Measurements from ENCODE around the gene STAG1.
"Not testable (repeated sequence)": the region's sequence is repeated elsewhere in the genome, so short reads cannot be mapped to it uniquely, and the experiment has no call there.

The STAG1 gene

GRCh38 chr3:136676009-136676408 lies 76.2 kb downstream of the STAG1 start:
- TF ChIP-seq Cebpa-rat (IDR thresholded peaks at IDR 0.05): no peak
- Histone ChIP-seq H3K27me3 (no peaks in the 10 kb centered on the region), H3K4me3 (no peak overlapping the region), H3K4me2 (no peak overlapping the region), H3K9ac (no peak overlapping the region), H4K20me1 (peaks cover 0 to 90% (median 73%) of the 10 kb centered on the region in 11 experiments; a peak in 19 of 22 replicates), H3K4me1 (peaks cover 0 to 22% (median 7%) of the 10 kb centered on the region in 10 experiments; a peak in 10 of 20 replicates), H3K27ac (no peak overlapping the region), H3K36me3 (peaks cover 7 to 16% (median 11%) of the 10 kb centered on the region in 11 experiments; a peak in 20 of 22 replicates), H3K9me3 (replicated peaks in 1 of 11) (peaks cover 0 to 11% (median 2%) of the 10 kb centered on the region in 11 experiments; a peak in 7 of 22 replicates)

- Histone ChIP-seq H3K9ac (no peak overlapping the region), H3K36me3 (peaks cover 10 to 23% (median 18%) of the 10 kb centered on the region in 11 experiments; a peak in 21 of 22 replicates), H4K20me1 (peaks cover 0 to 92% (median 75%) of the 10 kb centered on the region in 11 experiments; a peak in 19 of 22 replicates), H3K27me3 (no peaks in the 10 kb centered on the region), H3K4me2 (peak overlapping the region in 5 of 11 experiments; percentile 4 to 43 (median 24); a peak in 3 of 22 replicates), H3K27ac (0 out of 22 replicates have a peak overlapping the region, but pooled peaks of 1 of the 11 experiments have one; percentile 10), H3K4me3 (no peak overlapping the region), H3K9me3 (replicated peaks in 1 of 11) (peaks cover 0 to 18% (median 8%) of the 10 kb centered on the region in 11 experiments; a peak in 8 of 22 replicates), H3K4me1 (peaks cover 0 to 22% (median 7%) of the 10 kb centered on the region in 10 experiments; a peak in 10 of 20 replicates)
- no peak for TF ChIP-seq Cebpa-rat (IDR thresholded peaks at IDR 0.05)
These were observed 76.9 kb downstream of the STAG1 start for GRCh38 chr3:136675150-136675858.

GRCh38 chr3:136672457-136672856 lies 79.7 kb downstream of the STAG1 start:
- peaks cover 0 to 29% (median 12%) of the 10 kb centered on the region in 11 experiments; a peak in 10 of 22 replicates for H3K9me3 ChIP-seq (replicated peaks in 1 of 11)
- H3K4me1 ChIP-seq: peaks cover 0 to 22% (median 7%) of the 10 kb centered on the region in 10 experiments; a peak in 10 of 20 replicates
- no peak overlapping the region for H3K4me2 ChIP-seq
- H3K36me3 ChIP-seq: peaks cover 21 to 38% (median 31%) of the 10 kb centered on the region in 11 experiments
- TF ChIP-seq Cebpa-rat (IDR thresholded peaks at IDR 0.05): no peak
- H4K20me1 ChIP-seq: peaks cover 4 to 94% (median 73%) of the 10 kb centered on the region in 11 experiments; a peak in 18 of 22 replicates
- H3K4me3 ChIP-seq: no peak overlapping the region
- no peak overlapping the region for H3K9ac ChIP-seq
- no peaks in the 10 kb centered on the region for H3K27me3 ChIP-seq
- H3K27ac ChIP-seq: no peak overlapping the region

- Histone ChIP-seq H3K4me2 (no peak overlapping the region), H3K9ac (no peak overlapping the region), H3K36me3 (peaks cover 21 to 38% (median 31%) of the 10 kb centered on the region in 11 experiments), H3K9me3 (replicated peaks in 1 of 11) (peaks cover 0 to 29% (median 12%) of the 10 kb centered on the region in 11 experiments; a peak in 10 of 22 replicates), H3K4me3 (no peak overlapping the region), H4K20me1 (peaks cover 4 to 94% (median 72%) of the 10 kb centered on the region in 11 experiments; a peak in 18 of 22 replicates), H3K27me3 (no peaks in the 10 kb centered on the region), H3K27ac (no peak overlapping the region), H3K4me1 (peaks cover 0 to 22% (median 7%) of the 10 kb centered on the region in 10 experiments; a peak in 10 of 20 replicates)
- no peak for TF ChIP-seq Cebpa-rat (IDR thresholded peaks at IDR 0.05)
These were observed 80.3 kb downstream of the STAG1 start for GRCh38 chr3:136671921-136672320.

GRCh38 chr3:136670166-136670565 lies 82.0 kb downstream of the STAG1 start:
- H3K4me1 ChIP-seq: peaks cover 2 to 19% (median 6%) of the 10 kb centered on the region in 10 experiments; a peak in 10 of 20 replicates
- H3K27ac ChIP-seq: no peak overlapping the region
- no peaks in the 10 kb centered on the region for H3K27me3 ChIP-seq
- no peak overlapping the region for H3K4me3 ChIP-seq
- H3K4me2 ChIP-seq: no peak overlapping the region
- H3K36me3 ChIP-seq: peaks cover 21 to 38% (median 31%) of the 10 kb centered on the region in 11 experiments
- TF ChIP-seq Cebpa-rat (IDR thresholded peaks at IDR 0.05): no peak
- no peak overlapping the region for H3K9ac ChIP-seq
- peaks cover 2 to 94% (median 65%) of the 10 kb centered on the region in 11 experiments; a peak in 18 of 22 replicates for H4K20me1 ChIP-seq
- peaks cover 0 to 29% (median 12%) of the 10 kb centered on the region in 11 experiments; a peak in 10 of 22 replicates for H3K9me3 ChIP-seq (replicated peaks in 1 of 11)

GRCh38 chr3:136667081-136667480 lies 85.1 kb downstream of the STAG1 start:
- H3K36me3 ChIP-seq: peaks cover 20 to 38% (median 34%) of the 10 kb centered on the region in 11 experiments
- no peaks in the 10 kb centered on the region for H3K27me3 ChIP-seq
- peaks cover 11 to 95% (median 72%) of the 10 kb centered on the region in 11 experiments; a peak in 19 of 22 replicates for H4K20me1 ChIP-seq

GRCh38 chr3:136666301-136666700 lies 85.9 kb downstream of the STAG1 start:
- not testable (repeated sequence) for H3K4me2 ChIP-seq
- peaks cover 0 to 26% (median 11%) of the 10 kb centered on the region in 11 experiments; a peak in 10 of 22 replicates for H3K9me3 ChIP-seq (replicated peaks in 1 of 11)

More at GRCh38 chr3:136667081-136667480, 85.1 kb downstream of the STAG1 start:
- no peak for TF ChIP-seq Cebpa-rat (IDR thresholded peaks at IDR 0.05)
- H3K4me1 ChIP-seq: 0 out of 20 replicates have a peak, but pooled peaks cover 0 to 6% (median 0%) of the 10 kb centered on the region in 10 experiments
- H3K9me3 ChIP-seq (replicated peaks in 1 of 11): peaks cover 0 to 29% (median 12%) of the 10 kb centered on the region in 11 experiments; a peak in 10 of 22 replicates
- no peak overlapping the region for H3K4me2 ChIP-seq
- no peak overlapping the region for H3K4me3 ChIP-seq
- no peak overlapping the region for H3K27ac ChIP-seq
- H3K9ac ChIP-seq: no peak overlapping the region

GRCh38 chr3:136664771-136665170 lies 87.4 kb downstream of the STAG1 start:
- Histone ChIP-seq H3K9me3 (replicated peaks in 1 of 11) (peaks cover 0 to 13% (median under 1%) of the 10 kb centered on the region in 11 experiments; a peak in 6 of 22 replicates), H3K27ac (no peak overlapping the region), H3K4me2 (no peak overlapping the region), H3K4me1 (0 out of 20 replicates have a peak, but pooled peaks cover 0 to 6% (median 0%) of the 10 kb centered on the region in 10 experiments), H4K20me1 (peaks cover 14 to 95% (median 80%) of the 10 kb centered on the region in 11 experiments; a peak in 20 of 22 replicates), H3K9ac (no peak overlapping the region), H3K27me3 (no peaks in the 10 kb centered on the region), H3K36me3 (peaks cover 6 to 19% (median 12%) of the 10 kb centered on the region in 11 experiments; a peak in 17 of 22 replicates), H3K4me3 (no peak overlapping the region)
- no peak for TF ChIP-seq Cebpa-rat (IDR thresholded peaks at IDR 0.05)

More at GRCh38 chr3:136666301-136666700, 85.9 kb downstream of the STAG1 start:
- H3K4me1 ChIP-seq, H3K27me3 ChIP-seq, H3K4me3 ChIP-seq, H3K9ac ChIP-seq, H3K27ac ChIP-seq: not testable (repeated sequence)
- peaks cover 13 to 30% (median 26%) of the 10 kb centered on the region in 11 experiments for H3K36me3 ChIP-seq
- H4K20me1 ChIP-seq: peaks cover 11 to 95% (median 75%) of the 10 kb centered on the region in 11 experiments; a peak in 19 of 22 replicates

Data from BLaER1 treated with 17β-estradiol and CSF1 and Interleukin-3, amounts not matched to agents 10 nM and 100 nM (cell line).